ENCODE measurements around the gene KDM4C. TPM values are rescaled to one million over a fixed set of nuclear protein-coding genes. Genes with fewer than 3 reads are reported as not detected.

The KDM4C gene
- total and polyA plus RNA-seq, 2 of the 13 experiments (the other 11 are each of a cell fraction or from before 2014, with no cell fraction given): 19.4 to 23.6 TPM

GRCh38 chr9:7008411-7008810 lies 250.6 kb downstream of the KDM4C start (continued):
- TF ChIP-seq IRF9 (CRISPR knock-in tag; IDR thresholded peaks at IDR 0.05; ENCODE audit: borderline replicate concordance) (no peak), NFKB2 (CRISPR knock-in tag; IDR thresholded peaks at IDR 0.05; ENCODE audit: borderline replicate concordance) (no peak)

GRCh38 chr9:7009065-7009464 lies 251.3 kb downstream of the KDM4C start:
- CTCF ChIA-PET (ENCODE audit: low intra/inter-chr PET ratio, low total read pairs): no interaction called here
- H3K27ac ChIP-seq (ENCODE audit: extremely low read length, insufficient read depth, low read length): no peak overlapping the region
- TF ChIP-seq MIXL1 (CRISPR knock-in tag; IDR thresholded peaks at IDR 0.05) (no peak), ZNF850 (CRISPR knock-in tag; conservative IDR thresholded peaks at IDR 0.05) (no peak), ZNF160 (CRISPR knock-in tag; IDR thresholded peaks at IDR 0.05) (peak; percentile 98), ZFYVE20 (CRISPR knock-in tag; IDR thresholded peaks at IDR 0.05; ENCODE audit: borderline replicate concordance, low read depth) (no peak), ZNF678 (CRISPR knock-in tag; IDR thresholded peaks at IDR 0.05) (no peak), DPF2 (CRISPR knock-in tag; IDR thresholded peaks at IDR 0.05; ENCODE audit: borderline replicate concordance, low read depth) (no peak), KMT2B (CRISPR knock-in tag; IDR thresholded peaks at IDR 0.05) (no peak)
- POLR2A ChIA-PET: no interaction called here
- FAIRE-seq: no peak
- H3K9me3 ChIP-seq (ENCODE audit: low read length): no peaks in the 10 kb centered on the region
- H3K9ac ChIP-seq (ENCODE audit: insufficient read depth, low read depth, low read length): no peak overlapping the region
- H3K27me3 ChIP-seq (ENCODE audit: control insufficient read depth in 1 of 2, insufficient read depth in 2 of 2, low read length in 2 of 2): no peaks in the 10 kb centered on the region
- H2AFZ ChIP-seq (ENCODE audit: low read length): no peak overlapping the region
- no peak for DNase-seq (ENCODE audit: low spot score)
- no peaks in the 10 kb centered on the region for H3K4me1 ChIP-seq (ENCODE audit: insufficient read depth, low read length)
- intact Hi-C loops (cut with micrococcal nuclease; ENCODE audit: unreplicated experiment): no loop called here
- in situ Hi-C loops (cut with HindIII; ENCODE audit: extremely low pct_ligation_motif_present, low pct_unique_long_range_greater_than_20kb): no loop called here
- peaks cover 10 to 36% of the 10 kb centered on the region in 2 experiments for H3K36me3 ChIP-seq (replicated peaks in 1 of 2; ENCODE audit: control insufficient read depth in 1 of 2, insufficient read depth in 2 of 2, low read length in 2 of 2)
- no peaks in the 10 kb centered on the region for H4K20me1 ChIP-seq (ENCODE audit: insufficient read depth, low read length)
- ATAC-seq: no peak
- no peaks in the 10 kb centered on the region for H3K79me2 ChIP-seq (ENCODE audit: insufficient read depth, low read length)
- H3K4me3 ChIP-seq (replicated peaks in 1 of 3; ENCODE audit: insufficient read depth in 1 of 3, low read depth in 2 of 3, low read length in 3 of 3): no peak overlapping the region
- no peak overlapping the region for H3K4me2 ChIP-seq (ENCODE audit: low read depth, low read length)
- 96% methylated on average over 1 of the region's 1 CpG for WGBS (ENCODE audit: low lambda C conversion rate)
- no TSS peak for BruUV-seq (replicated peaks)
